HepG2 (cell line): ENCODE results near the gene NKD1. TPM values are rescaled to one million over a fixed set of nuclear protein-coding genes. Genes with fewer than 3 reads are reported as not detected.

ENCODE experiments used
- ZNF282 ChIP-seq: fragments of 450-650 bp; IDR thresholded peaks from 2 replicates; pipeline ENCODE4 v1.6.1; 2018; ENCODE audit not compliant: partially characterized antibody
- ZNF432 ChIP-seq: sonication (generic); formaldehyde crosslinking; IDR thresholded peaks from 2 replicates; pipeline ENCODE4 v1.5.0; 2020; ENCODE audit warnings: missing genetic modification reagents, mild to moderate bottlenecking, borderline replicate concordance
- ZNF549 ChIP-seq: sonication (generic); formaldehyde crosslinking; IDR thresholded peaks from 2 replicates; pipeline ENCODE4 v1.5.0; 2020; ENCODE audit warnings: missing genetic modification reagents
- polyA plus RNA-seq, 8 experiments: library from polyadenylated mRNA; depleted of rRNA in 3 of 8; stranded (reverse) in 7 of 8; unstranded in 1 of 8; fragments of >200 nt; fragmentation: Illumina TruSeq in 4 of 8; extraction: Trizol in 4 of 8; gene quantifications; 2 replicates each; pipeline versions ENCODE4 v1.2.1 to v1.2.3, GENCODE V29; 2011 to 2016; ENCODE audit warnings: low read depth in 4 of 8, missing spikeins in 1 of 8, mixed read lengths in 1 of 8; ENCODE audit not compliant: insufficient read depth in 1 of 8
- total RNA-seq, 5 experiments: library from RNA; depleted of rRNA; stranded (reverse); fragments of >200 nt; fragmentation: Illumina TruSeq; extraction: Trizol; gene quantifications; 2 replicates each; pipeline ENCODE4 v1.2.3, GENCODE V29; 2016; ENCODE audit warnings: low read depth in 1 of 5
- TF ChIP-seq, protein P1 (sequence below): sonication (generic); formaldehyde crosslinking; IDR thresholded peaks from 2 replicates; pipeline ENCODE4 v1.5.0; 2020; ENCODE audit warnings: mild to moderate bottlenecking, missing genetic modification reagents, borderline replicate concordance
- TF ChIP-seq, protein P2 (sequence below): sonication (generic); formaldehyde crosslinking; IDR thresholded peaks from 2 replicates; pipeline ENCODE4 v1.4.0; 2020; ENCODE audit warnings: mild to moderate bottlenecking, missing genetic modification reagents
- TF ChIP-seq, protein P3 (sequence below): sonication (generic); formaldehyde crosslinking; IDR thresholded peaks from 2 replicates; pipeline ENCODE4 v1.5.0; 2020; ENCODE audit warnings: mild to moderate bottlenecking, missing genetic modification reagents
- TF ChIP-seq, protein P4 (sequence below), 2 experiments: IDR thresholded peaks; 2 replicates each; pipeline ENCODE4 v1.6.1; 2011 to 2012; ENCODE audit warnings: low read length in 2 of 2, borderline replicate concordance in 1 of 2, low read depth in 1 of 2, mild to moderate bottlenecking in 1 of 2, moderate library complexity in 1 of 2
- TF ChIP-seq, protein P5 (sequence below): sonication (generic); formaldehyde crosslinking; IDR thresholded peaks from 2 replicates; pipeline ENCODE4 v1.5.1; 2020; ENCODE audit warnings: mild to moderate bottlenecking, missing genetic modification reagents

Gene NKD1
- total and polyA plus RNA-seq, 2 of the 13 experiments (the other 11 are each of a cell fraction or from before 2014, with no cell fraction given) = 70.4 to 121 TPM

DNA sequence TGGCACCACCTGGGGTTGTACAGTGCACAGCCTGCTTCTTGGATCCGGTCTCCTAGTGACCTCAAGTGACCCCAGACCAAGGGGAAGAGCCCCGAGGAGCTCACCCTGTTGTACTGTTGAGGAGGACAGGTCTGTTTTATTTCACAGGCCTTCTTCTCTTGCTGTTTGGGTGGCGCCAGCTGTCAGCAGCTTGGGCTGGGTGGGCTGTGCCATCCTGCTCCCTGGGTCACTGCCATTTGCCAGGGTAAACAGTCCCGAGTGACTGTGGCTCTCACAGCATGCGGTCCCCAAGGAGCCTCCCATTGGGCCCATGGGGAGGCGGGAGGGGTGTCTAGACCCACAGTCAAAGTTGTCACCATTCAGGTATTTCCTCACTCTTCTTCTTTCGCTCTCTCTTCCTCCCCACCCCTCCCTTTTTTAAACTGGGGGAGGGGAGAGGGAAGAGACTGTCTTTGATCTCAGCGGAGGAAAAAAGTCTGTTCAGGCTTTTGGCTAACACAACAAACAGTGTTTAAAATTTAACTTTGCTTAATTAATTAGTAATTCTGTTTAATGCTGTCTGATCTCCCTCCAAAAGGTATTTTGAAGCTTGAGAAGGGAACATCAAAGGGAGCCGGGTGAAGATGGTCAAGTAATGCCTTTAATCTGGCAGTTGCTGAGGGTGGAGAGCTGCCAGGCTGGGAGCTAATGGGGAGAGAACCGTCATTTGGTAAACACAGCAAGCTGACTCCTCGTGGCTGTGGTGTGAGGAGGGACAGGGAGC is 68.9 kb downstream of the NKD1 start (continued):
- TF ChIP-seq, protein P1, sequence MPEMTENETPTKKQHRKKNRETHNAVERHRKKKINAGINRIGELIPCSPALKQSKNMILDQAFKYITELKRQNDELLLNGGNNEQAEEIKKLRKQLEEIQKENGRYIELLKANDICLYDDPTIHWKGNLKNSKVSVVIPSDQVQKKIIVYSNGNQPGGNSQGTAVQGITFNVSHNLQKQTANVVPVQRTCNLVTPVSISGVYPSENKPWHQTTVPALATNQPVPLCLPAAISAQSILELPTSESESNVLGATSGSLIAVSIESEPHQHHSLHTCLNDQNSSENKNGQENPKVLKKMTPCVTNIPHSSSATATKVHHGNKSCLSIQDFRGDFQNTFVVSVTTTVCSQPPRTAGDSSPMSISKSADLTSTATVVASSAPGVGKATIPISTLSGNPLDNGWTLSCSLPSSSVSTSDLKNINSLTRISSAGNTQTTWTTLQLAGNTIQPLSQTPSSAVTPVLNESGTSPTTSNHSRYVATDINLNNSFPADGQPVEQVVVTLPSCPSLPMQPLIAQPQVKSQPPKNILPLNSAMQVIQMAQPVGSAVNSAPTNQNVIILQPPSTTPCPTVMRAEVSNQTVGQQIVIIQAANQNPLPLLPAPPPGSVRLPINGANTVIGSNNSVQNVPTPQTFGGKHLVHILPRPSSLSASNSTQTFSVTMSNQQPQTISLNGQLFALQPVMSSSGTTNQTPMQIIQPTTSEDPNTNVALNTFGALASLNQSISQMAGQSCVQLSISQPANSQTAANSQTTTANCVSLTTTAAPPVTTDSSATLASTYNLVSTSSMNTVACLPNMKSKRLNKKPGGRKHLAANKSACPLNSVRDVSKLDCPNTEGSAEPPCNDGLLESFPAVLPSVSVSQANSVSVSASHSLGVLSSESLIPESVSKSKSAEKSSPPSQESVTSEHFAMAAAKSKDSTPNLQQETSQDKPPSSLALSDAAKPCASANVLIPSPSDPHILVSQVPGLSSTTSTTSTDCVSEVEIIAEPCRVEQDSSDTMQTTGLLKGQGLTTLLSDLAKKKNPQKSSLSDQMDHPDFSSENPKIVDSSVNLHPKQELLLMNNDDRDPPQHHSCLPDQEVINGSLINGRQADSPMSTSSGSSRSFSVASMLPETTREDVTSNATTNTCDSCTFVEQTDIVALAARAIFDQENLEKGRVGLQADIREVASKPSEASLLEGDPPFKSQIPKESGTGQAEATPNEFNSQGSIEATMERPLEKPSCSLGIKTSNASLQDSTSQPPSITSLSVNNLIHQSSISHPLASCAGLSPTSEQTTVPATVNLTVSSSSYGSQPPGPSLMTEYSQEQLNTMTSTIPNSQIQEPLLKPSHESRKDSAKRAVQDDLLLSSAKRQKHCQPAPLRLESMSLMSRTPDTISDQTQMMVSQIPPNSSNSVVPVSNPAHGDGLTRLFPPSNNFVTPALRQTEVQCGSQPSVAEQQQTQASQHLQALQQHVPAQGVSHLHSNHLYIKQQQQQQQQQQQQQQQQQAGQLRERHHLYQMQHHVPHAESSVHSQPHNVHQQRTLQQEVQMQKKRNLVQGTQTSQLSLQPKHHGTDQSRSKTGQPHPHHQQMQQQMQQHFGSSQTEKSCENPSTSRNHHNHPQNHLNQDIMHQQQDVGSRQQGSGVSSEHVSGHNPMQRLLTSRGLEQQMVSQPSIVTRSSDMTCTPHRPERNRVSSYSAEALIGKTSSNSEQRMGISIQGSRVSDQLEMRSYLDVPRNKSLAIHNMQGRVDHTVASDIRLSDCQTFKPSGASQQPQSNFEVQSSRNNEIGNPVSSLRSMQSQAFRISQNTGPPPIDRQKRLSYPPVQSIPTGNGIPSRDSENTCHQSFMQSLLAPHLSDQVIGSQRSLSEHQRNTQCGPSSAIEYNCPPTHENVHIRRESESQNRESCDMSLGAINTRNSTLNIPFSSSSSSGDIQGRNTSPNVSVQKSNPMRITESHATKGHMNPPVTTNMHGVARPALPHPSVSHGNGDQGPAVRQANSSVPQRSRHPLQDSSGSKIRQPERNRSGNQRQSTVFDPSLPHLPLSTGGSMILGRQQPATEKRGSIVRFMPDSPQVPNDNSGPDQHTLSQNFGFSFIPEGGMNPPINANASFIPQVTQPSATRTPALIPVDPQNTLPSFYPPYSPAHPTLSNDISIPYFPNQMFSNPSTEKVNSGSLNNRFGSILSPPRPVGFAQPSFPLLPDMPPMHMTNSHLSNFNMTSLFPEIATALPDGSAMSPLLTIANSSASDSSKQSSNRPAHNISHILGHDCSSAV (CRISPR knock-in tag) = no peak
- TF ChIP-seq, protein P2, sequence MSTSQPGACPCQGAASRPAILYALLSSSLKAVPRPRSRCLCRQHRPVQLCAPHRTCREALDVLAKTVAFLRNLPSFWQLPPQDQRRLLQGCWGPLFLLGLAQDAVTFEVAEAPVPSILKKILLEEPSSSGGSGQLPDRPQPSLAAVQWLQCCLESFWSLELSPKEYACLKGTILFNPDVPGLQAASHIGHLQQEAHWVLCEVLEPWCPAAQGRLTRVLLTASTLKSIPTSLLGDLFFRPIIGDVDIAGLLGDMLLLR (CRISPR knock-in tag) = no peak
- TF ChIP-seq ZNF282 (no peak), ZNF432 (CRISPR knock-in tag) (no peak), ZNF549 (no peak)
- TF ChIP-seq, protein P3, sequence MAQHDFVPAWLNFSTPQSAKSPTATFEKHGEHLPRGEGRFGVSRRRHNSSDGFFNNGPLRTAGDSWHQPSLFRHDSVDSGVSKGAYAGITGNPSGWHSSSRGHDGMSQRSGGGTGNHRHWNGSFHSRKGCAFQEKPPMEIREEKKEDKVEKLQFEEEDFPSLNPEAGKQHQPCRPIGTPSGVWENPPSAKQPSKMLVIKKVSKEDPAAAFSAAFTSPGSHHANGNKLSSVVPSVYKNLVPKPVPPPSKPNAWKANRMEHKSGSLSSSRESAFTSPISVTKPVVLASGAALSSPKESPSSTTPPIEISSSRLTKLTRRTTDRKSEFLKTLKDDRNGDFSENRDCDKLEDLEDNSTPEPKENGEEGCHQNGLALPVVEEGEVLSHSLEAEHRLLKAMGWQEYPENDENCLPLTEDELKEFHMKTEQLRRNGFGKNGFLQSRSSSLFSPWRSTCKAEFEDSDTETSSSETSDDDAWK (CRISPR knock-in tag) = no peak
- TF ChIP-seq, protein P4, sequence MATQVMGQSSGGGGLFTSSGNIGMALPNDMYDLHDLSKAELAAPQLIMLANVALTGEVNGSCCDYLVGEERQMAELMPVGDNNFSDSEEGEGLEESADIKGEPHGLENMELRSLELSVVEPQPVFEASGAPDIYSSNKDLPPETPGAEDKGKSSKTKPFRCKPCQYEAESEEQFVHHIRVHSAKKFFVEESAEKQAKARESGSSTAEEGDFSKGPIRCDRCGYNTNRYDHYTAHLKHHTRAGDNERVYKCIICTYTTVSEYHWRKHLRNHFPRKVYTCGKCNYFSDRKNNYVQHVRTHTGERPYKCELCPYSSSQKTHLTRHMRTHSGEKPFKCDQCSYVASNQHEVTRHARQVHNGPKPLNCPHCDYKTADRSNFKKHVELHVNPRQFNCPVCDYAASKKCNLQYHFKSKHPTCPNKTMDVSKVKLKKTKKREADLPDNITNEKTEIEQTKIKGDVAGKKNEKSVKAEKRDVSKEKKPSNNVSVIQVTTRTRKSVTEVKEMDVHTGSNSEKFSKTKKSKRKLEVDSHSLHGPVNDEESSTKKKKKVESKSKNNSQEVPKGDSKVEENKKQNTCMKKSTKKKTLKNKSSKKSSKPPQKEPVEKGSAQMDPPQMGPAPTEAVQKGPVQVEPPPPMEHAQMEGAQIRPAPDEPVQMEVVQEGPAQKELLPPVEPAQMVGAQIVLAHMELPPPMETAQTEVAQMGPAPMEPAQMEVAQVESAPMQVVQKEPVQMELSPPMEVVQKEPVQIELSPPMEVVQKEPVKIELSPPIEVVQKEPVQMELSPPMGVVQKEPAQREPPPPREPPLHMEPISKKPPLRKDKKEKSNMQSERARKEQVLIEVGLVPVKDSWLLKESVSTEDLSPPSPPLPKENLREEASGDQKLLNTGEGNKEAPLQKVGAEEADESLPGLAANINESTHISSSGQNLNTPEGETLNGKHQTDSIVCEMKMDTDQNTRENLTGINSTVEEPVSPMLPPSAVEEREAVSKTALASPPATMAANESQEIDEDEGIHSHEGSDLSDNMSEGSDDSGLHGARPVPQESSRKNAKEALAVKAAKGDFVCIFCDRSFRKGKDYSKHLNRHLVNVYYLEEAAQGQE (IDR thresholded peaks at IDR 0.05; ENCODE audit: borderline replicate concordance in 1 of 2, low read depth in 1 of 2, low read length in 2 of 2) = no peak
- TF ChIP-seq, protein P5, sequence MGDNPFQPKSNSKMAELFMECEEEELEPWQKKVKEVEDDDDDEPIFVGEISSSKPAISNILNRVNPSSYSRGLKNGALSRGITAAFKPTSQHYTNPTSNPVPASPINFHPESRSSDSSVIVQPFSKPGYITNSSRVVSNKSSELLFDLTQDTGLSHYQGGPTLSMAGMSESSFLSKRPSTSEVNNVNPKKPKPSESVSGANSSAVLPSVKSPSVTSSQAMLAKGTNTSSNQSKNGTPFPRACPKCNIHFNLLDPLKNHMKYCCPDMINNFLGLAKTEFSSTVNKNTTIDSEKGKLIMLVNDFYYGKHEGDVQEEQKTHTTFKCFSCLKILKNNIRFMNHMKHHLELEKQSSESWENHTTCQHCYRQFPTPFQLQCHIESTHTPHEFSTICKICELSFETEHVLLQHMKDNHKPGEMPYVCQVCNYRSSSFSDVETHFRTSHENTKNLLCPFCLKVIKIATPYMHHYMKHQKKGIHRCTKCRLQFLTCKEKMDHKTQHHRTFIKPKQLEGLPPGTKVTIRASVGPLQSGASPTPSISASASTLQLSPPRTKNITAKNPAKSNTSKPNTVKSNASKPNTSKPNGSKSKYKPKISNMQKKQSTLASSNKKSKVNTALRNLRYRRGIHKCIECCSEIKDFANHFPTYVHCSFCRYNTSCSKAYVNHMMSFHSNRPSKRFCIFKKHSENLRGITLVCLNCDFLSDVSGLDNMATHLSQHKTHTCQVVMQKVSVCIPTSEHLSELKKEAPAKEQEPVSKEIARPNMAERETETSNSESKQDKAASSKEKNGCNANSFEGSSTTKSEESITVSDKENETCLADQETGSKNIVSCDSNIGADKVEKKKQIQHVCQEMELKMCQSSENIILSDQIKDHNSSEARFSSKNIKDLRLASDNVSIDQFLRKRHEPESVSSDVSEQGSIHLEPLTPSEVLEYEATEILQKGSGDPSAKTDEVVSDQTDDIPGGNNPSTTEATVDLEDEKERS = no peak
